Epithelial cell of esophagus (primary cell): ENCODE results near the gene RHBG.
"Not testable (repeated sequence)": the region's sequence is repeated elsewhere in the genome, so short reads cannot be mapped to it uniquely, and the experiment has no call there.

Experiments
- DNase-seq: peaks from one replicate; pipeline ENCODE4 v3.0.0; 2010; ENCODE audit warnings: low read depth
- H3K4me3 ChIP-seq: 2 replicates; pipeline ENCODE4 v1.5.1; 2011; ENCODE audit warnings: mild to moderate bottlenecking, low read length, control low read depth
- TF ChIP-seq, protein P1 (sequence below): IDR thresholded peaks from 2 replicates; pipeline ENCODE4 v1.5.1; 2011; ENCODE audit warnings: low read depth, mild to moderate bottlenecking, low read length, control low read depth, inconsistent platforms; ENCODE audit not compliant: insufficient read depth; ENCODE audit errors: missing control alignments

RHBG gene, protein sequence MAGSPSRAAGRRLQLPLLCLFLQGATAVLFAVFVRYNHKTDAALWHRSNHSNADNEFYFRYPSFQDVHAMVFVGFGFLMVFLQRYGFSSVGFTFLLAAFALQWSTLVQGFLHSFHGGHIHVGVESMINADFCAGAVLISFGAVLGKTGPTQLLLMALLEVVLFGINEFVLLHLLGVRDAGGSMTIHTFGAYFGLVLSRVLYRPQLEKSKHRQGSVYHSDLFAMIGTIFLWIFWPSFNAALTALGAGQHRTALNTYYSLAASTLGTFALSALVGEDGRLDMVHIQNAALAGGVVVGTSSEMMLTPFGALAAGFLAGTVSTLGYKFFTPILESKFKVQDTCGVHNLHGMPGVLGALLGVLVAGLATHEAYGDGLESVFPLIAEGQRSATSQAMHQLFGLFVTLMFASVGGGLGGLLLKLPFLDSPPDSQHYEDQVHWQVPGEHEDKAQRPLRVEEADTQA

DNA sequence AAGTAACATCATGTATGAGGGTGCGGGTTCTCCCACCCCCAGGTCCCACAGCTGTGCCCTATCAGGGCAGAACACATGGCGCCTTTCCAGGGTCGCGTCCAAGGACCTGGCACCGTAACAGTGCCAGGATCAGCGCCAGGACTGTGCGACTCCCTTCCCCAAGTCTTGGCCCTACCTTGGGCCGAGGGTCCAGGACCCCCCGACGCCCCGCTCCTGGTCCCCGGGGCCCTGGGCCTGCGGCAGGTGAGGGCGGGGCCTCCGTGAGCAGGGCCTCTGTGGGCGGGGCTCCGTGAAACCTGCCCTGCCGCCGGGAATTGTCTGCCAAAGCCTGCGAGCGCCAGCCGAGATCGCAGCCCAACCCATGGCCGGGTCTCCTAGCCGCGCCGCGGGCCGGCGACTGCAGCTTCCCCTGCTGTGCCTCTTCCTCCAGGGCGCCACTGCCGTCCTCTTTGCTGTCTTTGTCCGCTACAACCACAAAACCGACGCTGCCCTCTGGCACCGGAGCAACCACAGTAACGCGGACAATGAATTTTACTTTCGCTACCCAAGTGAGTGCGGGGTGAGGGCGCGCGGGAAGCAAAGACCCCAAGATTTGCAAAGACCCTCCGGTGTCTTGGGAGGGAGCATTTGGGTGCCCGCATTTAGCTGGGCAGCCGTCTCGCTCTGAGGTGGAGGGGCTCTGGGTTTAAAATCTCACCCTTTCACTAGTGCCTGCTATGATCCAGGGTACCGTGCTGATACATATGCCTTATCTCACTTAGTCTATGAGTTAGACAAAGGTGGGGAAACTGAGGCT is at the start of gene RHBG:
Gene RHBG (plus strand): TSS at position 323 of the 796 bp plus-strand sequence. CDS start 39 bp downstream, at position 362.
- TF ChIP-seq, protein P1, sequence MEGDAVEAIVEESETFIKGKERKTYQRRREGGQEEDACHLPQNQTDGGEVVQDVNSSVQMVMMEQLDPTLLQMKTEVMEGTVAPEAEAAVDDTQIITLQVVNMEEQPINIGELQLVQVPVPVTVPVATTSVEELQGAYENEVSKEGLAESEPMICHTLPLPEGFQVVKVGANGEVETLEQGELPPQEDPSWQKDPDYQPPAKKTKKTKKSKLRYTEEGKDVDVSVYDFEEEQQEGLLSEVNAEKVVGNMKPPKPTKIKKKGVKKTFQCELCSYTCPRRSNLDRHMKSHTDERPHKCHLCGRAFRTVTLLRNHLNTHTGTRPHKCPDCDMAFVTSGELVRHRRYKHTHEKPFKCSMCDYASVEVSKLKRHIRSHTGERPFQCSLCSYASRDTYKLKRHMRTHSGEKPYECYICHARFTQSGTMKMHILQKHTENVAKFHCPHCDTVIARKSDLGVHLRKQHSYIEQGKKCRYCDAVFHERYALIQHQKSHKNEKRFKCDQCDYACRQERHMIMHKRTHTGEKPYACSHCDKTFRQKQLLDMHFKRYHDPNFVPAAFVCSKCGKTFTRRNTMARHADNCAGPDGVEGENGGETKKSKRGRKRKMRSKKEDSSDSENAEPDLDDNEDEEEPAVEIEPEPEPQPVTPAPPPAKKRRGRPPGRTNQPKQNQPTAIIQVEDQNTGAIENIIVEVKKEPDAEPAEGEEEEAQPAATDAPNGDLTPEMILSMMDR, result no peak
- DNase-seq, result peak; percentile 54
- peak within 1 kb of the TSS; percentile 51 for H3K4me3 ChIP-seq

DNA sequence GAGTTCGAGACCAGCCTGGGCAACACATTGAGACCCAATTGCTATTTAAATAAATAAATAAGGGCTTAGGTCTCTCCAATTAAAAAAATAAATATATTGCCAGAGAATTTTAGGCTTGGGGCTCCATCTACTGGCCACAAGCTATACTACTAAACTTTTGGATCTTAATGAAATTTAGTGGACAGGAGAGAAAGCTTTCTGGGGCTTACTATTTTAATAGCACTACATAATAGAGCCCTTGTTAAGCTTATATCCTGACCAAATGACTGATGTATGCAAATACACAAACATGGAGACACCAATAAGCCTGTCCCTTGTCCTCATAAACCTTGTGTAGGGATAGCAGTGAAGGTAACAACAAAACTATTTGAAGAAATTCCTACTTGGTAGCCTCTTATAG is 49.3 kb upstream of the RHBG start:
- TF ChIP-seq, protein P1, result peak; percentile 51
- peak; percentile 29 for DNase-seq
- no peak overlapping the region for H3K4me3 ChIP-seq

DNA sequence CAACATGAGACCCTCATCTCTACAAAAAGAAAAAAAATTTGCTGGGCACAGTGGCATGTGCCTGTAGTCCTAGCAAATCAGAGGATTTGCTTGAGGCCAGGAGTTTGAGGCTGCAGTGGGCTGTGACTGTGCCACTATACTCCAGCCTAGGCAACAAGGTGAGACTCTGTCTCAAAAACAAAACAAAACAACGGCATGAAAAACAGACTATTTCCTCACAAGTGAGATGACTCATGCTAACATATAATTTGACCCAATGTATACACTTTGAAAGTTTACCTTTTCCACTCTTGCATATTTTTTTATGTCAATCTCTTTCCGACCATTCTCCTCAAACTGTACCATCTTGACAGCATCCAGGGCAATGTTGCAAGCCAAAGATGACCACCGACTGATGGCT is 48.5 kb upstream of the RHBG start:
- DNase-seq, result no peak
- no peak overlapping the region for H3K4me3 ChIP-seq
- TF ChIP-seq, protein P1, result no peak

DNA sequence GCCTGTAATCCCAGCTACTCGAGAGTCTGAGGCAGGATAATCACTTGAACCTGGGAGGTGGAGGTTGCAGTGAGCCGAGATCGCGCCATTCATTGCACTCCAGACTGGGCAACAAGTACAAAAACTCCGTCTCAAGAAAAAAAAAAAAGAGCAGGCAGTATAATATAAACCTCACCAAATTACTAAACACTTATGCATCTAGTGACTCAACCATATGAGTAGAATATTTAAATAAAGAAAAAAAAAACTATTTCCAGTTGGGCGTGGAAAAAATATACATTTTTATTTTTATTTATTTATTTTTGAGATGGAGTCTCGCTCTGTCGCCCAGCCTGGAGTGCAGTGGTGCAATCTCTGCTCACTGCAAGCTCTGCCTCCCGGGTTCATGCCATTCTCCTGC is 45.8 kb upstream of the RHBG start:
- DNase-seq, H3K4me3 ChIP-seq: not testable (repeated sequence)

DNA sequence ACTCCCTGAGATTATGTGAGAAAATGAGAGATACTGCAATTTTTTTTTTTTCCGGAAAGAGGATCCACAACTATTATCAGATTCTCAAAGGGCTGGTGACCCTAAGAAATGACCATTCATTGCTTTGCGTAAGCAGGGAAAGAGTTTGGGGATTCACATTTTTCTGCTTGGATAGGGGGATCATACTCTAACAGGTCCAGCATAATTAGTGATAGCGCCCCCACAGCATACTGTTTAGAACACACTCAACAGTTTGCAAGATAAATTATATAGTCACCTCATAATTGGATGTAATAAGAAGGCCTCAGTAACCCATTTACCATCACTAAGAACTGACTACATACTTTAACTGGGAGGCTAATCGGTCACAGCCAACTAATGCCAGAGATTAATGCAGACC is 32.8 kb upstream of the RHBG start:
- DNase-seq, result peak; percentile 28
- peak overlapping the region; percentile 91 for H3K4me3 ChIP-seq
- TF ChIP-seq, protein P1, result peak; percentile 24

DNA sequence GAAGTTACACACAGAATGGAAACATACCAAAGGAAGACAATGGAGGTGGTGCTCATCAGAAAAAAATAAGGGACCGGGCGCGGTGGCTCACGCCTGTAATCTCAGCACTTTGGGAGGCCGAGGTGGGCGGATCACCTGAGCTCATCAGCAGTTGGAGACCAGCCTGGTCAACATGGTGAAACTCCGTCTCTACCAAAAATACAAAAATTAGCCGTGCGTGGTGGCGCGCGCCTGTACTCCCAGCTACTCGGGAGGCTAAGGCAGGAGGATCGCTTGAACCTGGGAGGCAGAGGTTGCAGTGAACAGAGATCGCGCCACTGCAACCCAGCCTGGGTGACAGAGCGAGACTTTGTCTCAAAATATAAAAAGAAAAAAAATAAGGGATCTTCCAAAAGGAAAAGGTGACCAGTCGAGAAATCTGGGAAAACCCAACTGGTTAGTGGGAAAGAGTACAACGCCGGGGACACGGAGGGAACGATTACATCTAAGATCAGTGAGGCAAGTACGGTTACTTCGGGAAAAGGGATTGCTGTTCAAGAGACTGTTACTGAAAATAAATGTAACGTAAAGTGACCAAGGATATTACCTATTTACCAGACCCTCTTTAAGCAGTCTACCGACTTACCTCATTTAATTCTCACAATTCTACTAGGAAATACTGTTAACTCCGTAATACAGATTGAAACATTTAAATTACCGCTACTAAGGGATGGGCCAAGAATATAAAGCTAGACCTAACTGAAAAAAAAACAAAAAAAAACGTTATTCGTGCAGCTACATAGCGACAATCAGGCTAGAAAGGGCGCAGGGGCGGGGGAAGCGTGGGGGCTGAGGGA is 31.7 kb upstream of the RHBG start:
- TF ChIP-seq, protein P1, result no peak
- DNase-seq, result no peak

DNA sequence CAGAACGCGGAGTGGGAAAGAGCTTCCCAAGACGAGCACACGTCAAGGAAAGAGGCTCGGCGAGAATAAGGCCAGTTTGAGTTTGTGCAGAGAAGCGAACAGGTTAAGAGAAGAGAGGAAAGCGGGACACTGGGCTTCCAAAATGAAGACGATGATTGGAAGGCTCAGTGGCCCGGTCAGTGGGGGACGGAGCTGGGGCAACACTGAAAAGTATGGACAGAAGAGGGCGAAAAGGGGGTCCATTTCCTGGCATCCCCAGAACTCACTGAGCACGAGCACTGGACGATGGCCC is 31.2 kb upstream of the RHBG start:
- DNase-seq, result no peak
- TF ChIP-seq, protein P1, result no peak
- peak overlapping the region; percentile 91 for H3K4me3 ChIP-seq

More for the DNA sequence above, 31.7 kb upstream of the RHBG start:
- peak overlapping the region; percentile 91 for H3K4me3 ChIP-seq
